HEK293 (cell line): ENCODE results near the gene PPP1R1B.
A peak's percentile ranks its signal among the peaks of the same experiment; 100 is the strongest.

Experiments
- EGR2 ChIP-seq: fragments of 450-650 bp; formaldehyde crosslinking; IDR thresholded peaks from 2 replicates; pipeline ENCODE4 v1.5.1; 2016; ENCODE audit warnings: low read depth, missing biosample characterization, missing genetic modification characterization
- HOXA7 ChIP-seq: sonication (generic); formaldehyde crosslinking; IDR thresholded peaks from 2 replicates; pipeline ENCODE4 v1.8.1; 2022; ENCODE audit warnings: missing genetic modification reagents, borderline replicate concordance
- KLF10 ChIP-seq: fragments of 450-650 bp; IDR thresholded peaks from 2 replicates; pipeline ENCODE4 v1.5.1; 2018; ENCODE audit warnings: missing biosample characterization, mild to moderate bottlenecking, missing genetic modification characterization
- MEIS1 ChIP-seq: sonication (generic); formaldehyde crosslinking; IDR thresholded peaks from 2 replicates; pipeline ENCODE4 v1.8.1; 2022; ENCODE audit warnings: missing genetic modification reagents, mild to moderate bottlenecking, borderline replicate concordance
- SP7 ChIP-seq: fragments of 450-650 bp; formaldehyde crosslinking; IDR thresholded peaks from 2 replicates; pipeline ENCODE4 v1.5.1; 2016; ENCODE audit warnings: missing biosample characterization, missing genetic modification characterization
- ZBTB10 ChIP-seq: fragments of 450-650 bp; formaldehyde crosslinking; IDR thresholded peaks from 2 replicates; pipeline ENCODE4 v1.5.1; 2016; ENCODE audit warnings: missing biosample characterization, missing genetic modification characterization
- ZBTB8A ChIP-seq: fragments of 450-650 bp; formaldehyde crosslinking; IDR thresholded peaks from 2 replicates; pipeline ENCODE4 v1.5.1; 2016; ENCODE audit warnings: missing biosample characterization, missing genetic modification characterization
- ZFHX2 ChIP-seq: fragments of 450-650 bp; formaldehyde crosslinking; conservative IDR thresholded peaks from 2 replicates; pipeline ENCODE4 v1.5.1; 2016; ENCODE audit warnings: missing biosample characterization, missing genetic modification characterization
- ZFP69B ChIP-seq: fragments of 450-650 bp; formaldehyde crosslinking; IDR thresholded peaks from 2 replicates; pipeline ENCODE4 v1.5.1; 2016; ENCODE audit warnings: missing biosample characterization, missing genetic modification characterization
- ZIC2 ChIP-seq: fragments of 450-650 bp; formaldehyde crosslinking; IDR thresholded peaks from 2 replicates; pipeline ENCODE4 v1.5.1; 2016; ENCODE audit warnings: missing biosample characterization, missing genetic modification characterization
- ZNF138 ChIP-seq: fragments of 450-650 bp; formaldehyde crosslinking; IDR thresholded peaks from 2 replicates; pipeline ENCODE4 v1.5.1; 2016; ENCODE audit warnings: missing biosample characterization, missing genetic modification characterization, borderline replicate concordance
- ZNF24 ChIP-seq: fragments of 450-650 bp; formaldehyde crosslinking; IDR thresholded peaks from 2 replicates; pipeline ENCODE4 v1.5.1; 2016; ENCODE audit warnings: missing biosample characterization, missing genetic modification characterization
- ZNF266 ChIP-seq: fragments of 450-650 bp; formaldehyde crosslinking; IDR thresholded peaks from 2 replicates; pipeline ENCODE4 v1.5.1; 2016; ENCODE audit warnings: missing biosample characterization, missing genetic modification characterization, low read depth
- ZNF324 ChIP-seq: fragments of 450-650 bp; formaldehyde crosslinking; IDR thresholded peaks from 2 replicates; pipeline ENCODE4 v1.5.1; 2016; ENCODE audit warnings: missing biosample characterization, missing genetic modification characterization
- ZNF398 ChIP-seq: fragments of 450-650 bp; formaldehyde crosslinking; IDR thresholded peaks from 2 replicates; pipeline ENCODE4 v1.5.1; 2017; ENCODE audit warnings: missing biosample characterization, missing genetic modification characterization
- ZNF404 ChIP-seq: fragments of 450-650 bp; formaldehyde crosslinking; IDR thresholded peaks from 2 replicates; pipeline ENCODE4 v1.5.1; 2017; ENCODE audit warnings: missing biosample characterization, missing genetic modification characterization
- ZNF48 ChIP-seq: fragments of 450-650 bp; formaldehyde crosslinking; IDR thresholded peaks from 2 replicates; pipeline ENCODE4 v1.5.1; 2016; ENCODE audit warnings: missing biosample characterization, missing genetic modification characterization
- ZNF560 ChIP-seq: fragments of 450-650 bp; formaldehyde crosslinking; IDR thresholded peaks from 2 replicates; pipeline ENCODE4 v1.5.1; 2017; ENCODE audit warnings: missing biosample characterization, missing genetic modification characterization, borderline replicate concordance
- ZNF664 ChIP-seq: fragments of 450-650 bp; formaldehyde crosslinking; IDR thresholded peaks from 2 replicates; pipeline ENCODE4 v1.5.1; 2016; ENCODE audit warnings: missing biosample characterization, missing genetic modification characterization
- ZNF777 ChIP-seq: fragments of 450-650 bp; formaldehyde crosslinking; IDR thresholded peaks from 2 replicates; pipeline ENCODE4 v1.5.1; 2017; ENCODE audit warnings: missing biosample characterization, missing genetic modification characterization, borderline replicate concordance
- ZSCAN23 ChIP-seq: fragments of 450-650 bp; formaldehyde crosslinking; IDR thresholded peaks from 2 replicates; pipeline ENCODE4 v1.5.1; 2016; ENCODE audit warnings: missing biosample characterization, missing genetic modification characterization
- ZSCAN5A ChIP-seq: fragments of 450-650 bp; formaldehyde crosslinking; IDR thresholded peaks from 2 replicates; pipeline ENCODE4 v1.5.1; 2016; ENCODE audit warnings: missing biosample characterization, missing genetic modification characterization
- ZXDB ChIP-seq: fragments of 450-650 bp; formaldehyde crosslinking; IDR thresholded peaks from 2 replicates; pipeline ENCODE4 v1.5.1; 2016; ENCODE audit warnings: missing biosample characterization, missing genetic modification characterization
- TF ChIP-seq, protein P1 (sequence below): fragments of 450-650 bp; formaldehyde crosslinking; IDR thresholded peaks from 2 replicates; pipeline ENCODE4 v1.5.1; 2016; ENCODE audit warnings: missing biosample characterization, missing genetic modification characterization
- TF ChIP-seq, protein P2 (sequence below): fragments of 450-650 bp; formaldehyde crosslinking; IDR thresholded peaks from 2 replicates; pipeline ENCODE4 v1.5.1; 2017; ENCODE audit warnings: missing biosample characterization, mild to moderate bottlenecking, missing genetic modification characterization, moderate library complexity
- TF ChIP-seq, protein P3 (sequence below): fragments of 450-650 bp; formaldehyde crosslinking; IDR thresholded peaks from 2 replicates; pipeline ENCODE4 v1.5.1; 2016; ENCODE audit warnings: missing biosample characterization, missing genetic modification characterization
- TF ChIP-seq, protein P4 (sequence below): fragments of 450-650 bp; formaldehyde crosslinking; IDR thresholded peaks from 2 replicates; pipeline ENCODE4 v1.5.1; 2016; ENCODE audit warnings: missing biosample characterization, missing genetic modification characterization

The PPP1R1B gene

GRCh38 chr17:39674702-39675389, 48.1 kb downstream of the PPP1R1B start (continued):
- TF ChIP-seq ZBTB8A, result peak; percentile 19; the same call in 1 of the 2 replicates
- no peak for TF ChIP-seq ZNF664 (tag by site-specific recombination)
- no peak for TF ChIP-seq ZBTB10
- TF ChIP-seq ZNF138 (tag by site-specific recombination), result no peak
- TF ChIP-seq SP7 (tag by site-specific recombination), result peak; percentile 89
- TF ChIP-seq ZNF560 (tag by site-specific recombination), result no peak
- no peak for TF ChIP-seq ZXDB (tag by site-specific recombination)
- peak; percentile 97 for TF ChIP-seq ZFHX2
- TF ChIP-seq HOXA7 (CRISPR knock-in tag), result no peak
- no peak for TF ChIP-seq ZSCAN5A (tag by site-specific recombination)
- TF ChIP-seq ZNF404, result no peak
- no peak for TF ChIP-seq ZFP69B (tag by site-specific recombination)
- TF ChIP-seq ZNF24 (tag by site-specific recombination), result no peak
- no peak for TF ChIP-seq ZSCAN23 (tag by site-specific recombination)
- peak; percentile 98 for TF ChIP-seq ZIC2
- TF ChIP-seq, protein P1, sequence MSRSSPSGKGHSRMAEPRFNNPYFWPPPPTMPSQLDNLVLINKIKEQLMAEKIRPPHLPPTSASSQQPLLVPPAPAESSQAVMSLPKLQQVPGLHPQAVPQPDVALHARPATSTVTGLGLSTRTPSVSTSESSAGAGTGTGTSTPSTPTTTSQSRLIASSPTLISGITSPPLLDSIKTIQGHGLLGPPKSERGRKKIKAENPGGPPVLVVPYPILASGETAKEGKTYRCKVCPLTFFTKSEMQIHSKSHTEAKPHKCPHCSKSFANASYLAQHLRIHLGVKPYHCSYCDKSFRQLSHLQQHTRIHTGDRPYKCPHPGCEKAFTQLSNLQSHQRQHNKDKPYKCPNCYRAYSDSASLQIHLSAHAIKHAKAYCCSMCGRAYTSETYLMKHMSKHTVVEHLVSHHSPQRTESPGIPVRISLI (tag by site-specific recombination), result no peak
- no peak for TF ChIP-seq ZNF48
- TF ChIP-seq, protein P2, sequence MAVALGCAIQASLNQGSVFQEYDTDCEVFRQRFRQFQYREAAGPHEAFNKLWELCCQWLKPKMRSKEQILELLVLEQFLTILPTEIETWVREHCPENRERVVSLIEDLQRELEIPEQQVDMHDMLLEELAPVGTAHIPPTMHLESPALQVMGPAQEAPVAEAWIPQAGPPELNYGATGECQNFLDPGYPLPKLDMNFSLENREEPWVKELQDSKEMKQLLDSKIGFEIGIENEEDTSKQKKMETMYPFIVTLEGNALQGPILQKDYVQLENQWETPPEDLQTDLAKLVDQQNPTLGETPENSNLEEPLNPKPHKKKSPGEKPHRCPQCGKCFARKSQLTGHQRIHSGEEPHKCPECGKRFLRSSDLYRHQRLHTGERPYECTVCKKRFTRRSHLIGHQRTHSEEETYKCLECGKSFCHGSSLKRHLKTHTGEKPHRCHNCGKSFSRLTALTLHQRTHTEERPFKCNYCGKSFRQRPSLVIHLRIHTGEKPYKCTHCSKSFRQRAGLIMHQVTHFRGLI, result peak; percentile 89
- peak; percentile 96 for TF ChIP-seq EGR2
- no peak for TF ChIP-seq ZNF777 (tag by site-specific recombination)
- TF ChIP-seq, protein P3, sequence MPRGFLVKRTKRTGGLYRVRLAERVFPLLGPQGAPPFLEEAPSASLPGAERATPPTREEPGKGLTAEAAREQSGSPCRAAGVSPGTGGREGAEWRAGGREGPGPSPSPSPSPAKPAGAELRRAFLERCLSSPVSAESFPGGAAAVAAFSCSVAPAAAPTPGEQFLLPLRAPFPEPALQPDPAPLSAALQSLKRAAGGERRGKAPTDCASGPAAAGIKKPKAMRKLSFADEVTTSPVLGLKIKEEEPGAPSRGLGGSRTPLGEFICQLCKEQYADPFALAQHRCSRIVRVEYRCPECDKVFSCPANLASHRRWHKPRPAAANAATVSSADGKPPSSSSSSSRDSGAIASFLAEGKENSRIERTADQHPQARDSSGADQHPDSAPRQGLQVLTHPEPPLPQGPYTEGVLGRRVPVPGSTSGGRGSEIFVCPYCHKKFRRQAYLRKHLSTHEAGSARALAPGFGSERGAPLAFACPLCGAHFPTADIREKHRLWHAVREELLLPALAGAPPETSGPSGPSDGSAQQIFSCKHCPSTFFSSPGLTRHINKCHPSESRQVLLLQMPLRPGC (tag by site-specific recombination), result no peak
- peak; percentile 75 for TF ChIP-seq KLF10 (tag by site-specific recombination)
- TF ChIP-seq ZNF266 (tag by site-specific recombination), result no peak
- no peak for TF ChIP-seq ZNF324
- TF ChIP-seq MEIS1 (CRISPR knock-in tag), result no peak
- TF ChIP-seq, protein P4, sequence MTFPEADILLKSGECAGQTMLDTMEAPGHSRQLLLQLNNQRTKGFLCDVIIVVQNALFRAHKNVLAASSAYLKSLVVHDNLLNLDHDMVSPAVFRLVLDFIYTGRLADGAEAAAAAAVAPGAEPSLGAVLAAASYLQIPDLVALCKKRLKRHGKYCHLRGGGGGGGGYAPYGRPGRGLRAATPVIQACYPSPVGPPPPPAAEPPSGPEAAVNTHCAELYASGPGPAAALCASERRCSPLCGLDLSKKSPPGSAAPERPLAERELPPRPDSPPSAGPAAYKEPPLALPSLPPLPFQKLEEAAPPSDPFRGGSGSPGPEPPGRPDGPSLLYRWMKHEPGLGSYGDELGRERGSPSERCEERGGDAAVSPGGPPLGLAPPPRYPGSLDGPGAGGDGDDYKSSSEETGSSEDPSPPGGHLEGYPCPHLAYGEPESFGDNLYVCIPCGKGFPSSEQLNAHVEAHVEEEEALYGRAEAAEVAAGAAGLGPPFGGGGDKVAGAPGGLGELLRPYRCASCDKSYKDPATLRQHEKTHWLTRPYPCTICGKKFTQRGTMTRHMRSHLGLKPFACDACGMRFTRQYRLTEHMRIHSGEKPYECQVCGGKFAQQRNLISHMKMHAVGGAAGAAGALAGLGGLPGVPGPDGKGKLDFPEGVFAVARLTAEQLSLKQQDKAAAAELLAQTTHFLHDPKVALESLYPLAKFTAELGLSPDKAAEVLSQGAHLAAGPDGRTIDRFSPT (tag by site-specific recombination), result no peak
- TF ChIP-seq ZNF398 (tag by site-specific recombination), result peak; percentile 93
